Erythroblast (primary cell): ENCODE data around the gene ZFP92.

Experiments
- GATA1 ChIP-seq: IDR thresholded peaks from 2 replicates; pipeline ENCODE4 v1.6.1; 2011; ENCODE audit warnings: low read depth, mild to moderate bottlenecking, control low read depth, low read length, moderate library complexity
- POLR2A ChIP-seq: IDR thresholded peaks from 2 replicates; pipeline ENCODE4 v1.6.1; 2011; ENCODE audit warnings: mild to moderate bottlenecking, low read length

GRCh38 chrX:153421856-153422255 is 10.6 kb downstream of the ZFP92 start:
- no peak for TF ChIP-seq POLR2A
- TF ChIP-seq GATA1 = no peak
